Endothelial cell of umbilical vein (primary cell): ENCODE data around the gene BGN. TPM values are rescaled to one million over a fixed set of nuclear protein-coding genes. Genes with fewer than 3 reads are reported as not detected.

Experiments
- BruUV-seq: library from RNA; stranded (reverse); fragments of 400-500 nt; replicated peaks from 2 replicates; lab custom pipeline; 2021; lab: Mats Ljungman, UMichigan
- CTCF ChIA-PET: fragments of 300-600, 350-600 bp; sonication (Branson Sonifier 250); formaldehyde crosslinking; loops from one replicate; lab custom pipeline; 2021; ENCODE audit warnings: antibody characterized with exemption, inconsistent platforms; lab: Charles Lee
- POLR2A ChIA-PET: fragments of 300-600, 350-600 bp; sonication (Branson Sonifier 250); formaldehyde crosslinking; loops from one replicate; lab custom pipeline; 2021; ENCODE audit warnings: antibody characterized with exemption, inconsistent platforms; lab: Charles Lee
- DNase-seq: peaks from one replicate; pipeline ENCODE4 v3.0.0-alpha.2; 2011; ENCODE audit warnings: low read depth, low spot score
- FAIRE-seq: peaks from 2 replicates; lab custom pipeline; 2011; peaks lifted over from hg19 to GRCh38; lab: Jason Lieb, UNC
- H2AFZ ChIP-seq: 2 replicates; pipeline ENCODE4 v1.6.0; 2012; ENCODE audit warnings: low read depth, low read length, control low read depth, inconsistent platforms
- H3K27ac ChIP-seq: 2 replicates; pipeline ENCODE4 v1.5.1; 2011; ENCODE audit warnings: low read depth, mild to moderate bottlenecking, control low read depth, low read length, moderate library complexity; ENCODE audit not compliant: insufficient read depth
- H3K27me3 ChIP-seq, 2 experiments: 2 replicates each; pipeline versions ENCODE4 v1.6.0 to v1.6.1; 2011; ENCODE audit warnings: low read length in 2 of 2, mixed read lengths in 1 of 2; ENCODE audit not compliant: control insufficient read depth in 2 of 2, insufficient read depth in 2 of 2
- H3K36me3 ChIP-seq, 2 experiments: 2 replicates in 1 of 2; 3 replicates in 1 of 2; pipeline ENCODE4 v1.5.1; 2011; ENCODE audit warnings: low read length in 2 of 2, mild to moderate bottlenecking in 1 of 2, moderate library complexity in 1 of 2; ENCODE audit not compliant: control insufficient read depth in 2 of 2, insufficient read depth in 2 of 2; ENCODE audit errors: extremely low read depth in 1 of 2
- H3K4me1 ChIP-seq: 3 replicates; pipeline ENCODE4 v1.5.1; 2011; ENCODE audit warnings: mild to moderate bottlenecking, low read length; ENCODE audit not compliant: control insufficient read depth, insufficient read depth; ENCODE audit errors: extremely low read depth
- H3K4me2 ChIP-seq: 2 replicates; pipeline ENCODE4 v1.6.1; 2011; ENCODE audit warnings: low read length, control low read depth, mixed read lengths; ENCODE audit not compliant: insufficient read depth
- H3K4me3 ChIP-seq, 3 experiments: fragments of 200-600 bp in 1 of 3; sonication (generic), shearing (Covaris generic) in 1 of 3; replicated peaks in 1 of 3; 2 replicates each; pipeline ENCODE4 v1.5.1; 2011 to 2016; ENCODE audit warnings: control low read depth in 3 of 3, low read length in 3 of 3, mild to moderate bottlenecking in 2 of 3, inconsistent platforms in 1 of 3, low read depth in 1 of 3, moderate library complexity in 1 of 3; ENCODE audit not compliant: insufficient read depth in 1 of 3
- H3K79me2 ChIP-seq: 2 replicates; pipeline ENCODE4 v1.6.0; 2012; ENCODE audit warnings: low read length, inconsistent platforms; ENCODE audit not compliant: control insufficient read depth, insufficient read depth
- H3K9ac ChIP-seq: replicated peaks from 2 replicates; pipeline ENCODE3; 2011; ENCODE audit warnings: low read length, control low read depth; ENCODE audit not compliant: insufficient read depth; ENCODE audit errors: extremely low read depth
- H3K9me1 ChIP-seq: replicated peaks from 3 replicates; pipeline ENCODE4 v1.6.0; 2011; ENCODE audit warnings: mild to moderate bottlenecking, low read length; ENCODE audit not compliant: control insufficient read depth, insufficient read depth; ENCODE audit errors: extremely low read depth
- H3K9me3 ChIP-seq: replicated peaks from 2 replicates; pipeline ENCODE4 v1.5.1; 2012; ENCODE audit warnings: low read length, inconsistent platforms; ENCODE audit not compliant: control insufficient read depth, insufficient read depth
- H4K20me1 ChIP-seq: replicated peaks from 2 replicates; pipeline ENCODE3; 2011; ENCODE audit warnings: mild to moderate bottlenecking, low read length; ENCODE audit not compliant: control insufficient read depth, insufficient read depth; ENCODE audit errors: extremely low read depth
- EZH2 ChIP-seq: IDR thresholded peaks from 2 replicates; pipeline ENCODE4 v1.6.1; 2012; ENCODE audit warnings: borderline replicate concordance, low read depth, mild to moderate bottlenecking, moderate library complexity, low read length, inconsistent platforms; ENCODE audit not compliant: severe bottlenecking
- GATA2 ChIP-seq: IDR thresholded peaks from 2 replicates; pipeline ENCODE4 v1.7.0; 2011; ENCODE audit warnings: low read depth, mild to moderate bottlenecking, moderate library complexity, mixed read lengths, low read length; ENCODE audit not compliant: insufficient read length, insufficient read depth
- JUN ChIP-seq: IDR thresholded peaks from 2 replicates; pipeline ENCODE4 v1.6.1; 2011; ENCODE audit warnings: borderline replicate concordance, low read depth; ENCODE audit not compliant: insufficient read length, insufficient read depth
- MYC ChIP-seq: IDR thresholded peaks from one replicate; pipeline ENCODE4 v1.6.1; 2011; ENCODE audit warnings: mild to moderate bottlenecking, low read depth, low read length
- POLR2A ChIP-seq: IDR thresholded peaks from 2 replicates; pipeline ENCODE4 v1.6.1; 2012; ENCODE audit warnings: low read depth, mild to moderate bottlenecking, control low read depth, low read length
- POLR2AphosphoS5 ChIP-seq: IDR thresholded peaks from 2 replicates; pipeline ENCODE4 v1.6.1; 2012; ENCODE audit warnings: low read depth, mild to moderate bottlenecking, control low read depth, low read length, moderate library complexity; ENCODE audit not compliant: insufficient read depth
- dilution Hi-C: fragments of 300-500 bp; cut with MboI; formaldehyde crosslinking; loops from one replicate; pipeline ENCODE4 v1.15.0; 2019; ENCODE audit warnings: low sequenced_read_pairs; ENCODE audit not compliant: extremely low pct_ligation_motif_present
- intact Hi-C: fragments of 100-400 bp; cut with micrococcal nuclease; formaldehyde crosslinking; loops from one replicate; pipeline ENCODE4 v1.10.0; 2022
- polyA plus RNA-seq, 4 experiments: library from polyadenylated mRNA; depleted of rRNA in 3 of 4; stranded (reverse) in 3 of 4; unstranded in 1 of 4; fragments of >200 nt; gene quantifications; 2 replicates each; pipeline versions ENCODE4 v1.2.1 to v1.2.3, GENCODE V29; 2011 to 2012; ENCODE audit warnings: missing spikeins in 1 of 4
- total RNA-seq: library from RNA; stranded (reverse); gene quantifications from 2 replicates; pipeline ENCODE4 v1.2.3, GENCODE V29; 2021
- TF ChIP-seq, protein P1 (sequence below), 2 donors: IDR thresholded peaks; 1 replicate in 1 of 2; 2 replicates in 1 of 2; pipeline ENCODE4 v1.5.1; 2011; ENCODE audit warnings: low read length in 2 of 2, mild to moderate bottlenecking in 2 of 2, moderate library complexity in 2 of 2, control low read depth in 1 of 2, inconsistent platforms in 1 of 2, low read depth in 1 of 2; ENCODE audit not compliant: insufficient read depth in 1 of 2; ENCODE audit errors: extremely low read depth in 1 of 2

The BGN gene
- total and polyA plus RNA-seq, 2 donors (not counting 3 experiments of a cell fraction or from before 2014, with no cell fraction given): 479 to 879 TPM

DNA sequence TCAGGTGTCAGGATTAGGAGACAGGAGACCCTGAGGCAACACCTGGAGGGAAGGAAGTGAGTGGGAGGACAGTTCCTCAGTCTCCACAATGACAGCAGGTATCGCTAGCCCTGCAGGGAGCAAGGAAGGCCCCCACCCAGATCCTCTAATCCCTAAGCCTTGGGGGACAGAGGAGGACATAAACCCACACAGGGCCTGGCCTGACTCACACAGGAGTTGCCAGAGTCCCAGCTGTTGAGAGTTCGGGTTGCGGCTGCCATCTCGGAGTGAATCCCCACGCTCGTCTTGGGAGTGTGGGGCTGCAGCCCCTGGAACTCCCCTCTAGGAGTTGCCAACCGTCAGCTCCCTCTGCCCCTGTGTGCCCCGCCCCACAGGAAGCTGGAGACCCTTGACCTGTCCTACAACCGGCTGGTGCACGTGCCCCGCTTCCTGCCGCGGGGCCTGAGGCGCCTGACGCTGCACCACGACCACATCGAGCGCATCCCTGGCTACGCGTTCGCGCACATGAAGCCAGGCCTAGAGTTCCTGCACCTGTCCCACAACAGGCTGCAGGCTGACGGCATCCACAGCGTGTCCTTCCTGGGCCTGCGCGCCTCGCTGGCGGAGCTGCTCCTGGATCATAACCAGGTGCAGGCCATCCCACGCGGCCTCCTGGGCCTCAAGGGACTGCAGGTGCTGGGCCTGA lies 9.2 kb upstream of the BGN start:
- no peak for DNase-seq
- no peak overlapping the region for H2AFZ ChIP-seq
- H3K36me3 ChIP-seq: no peaks in the 10 kb centered on the region
- dilution Hi-C loops: no loop called here
- H3K4me3 ChIP-seq: no peak overlapping the region
- H3K9me1 ChIP-seq: no peaks in the 10 kb centered on the region
- H3K79me2 ChIP-seq: no peaks in the 10 kb centered on the region
- TF ChIP-seq GATA2: no peak
- no peak for TF ChIP-seq POLR2A
- TF ChIP-seq, protein P1, sequence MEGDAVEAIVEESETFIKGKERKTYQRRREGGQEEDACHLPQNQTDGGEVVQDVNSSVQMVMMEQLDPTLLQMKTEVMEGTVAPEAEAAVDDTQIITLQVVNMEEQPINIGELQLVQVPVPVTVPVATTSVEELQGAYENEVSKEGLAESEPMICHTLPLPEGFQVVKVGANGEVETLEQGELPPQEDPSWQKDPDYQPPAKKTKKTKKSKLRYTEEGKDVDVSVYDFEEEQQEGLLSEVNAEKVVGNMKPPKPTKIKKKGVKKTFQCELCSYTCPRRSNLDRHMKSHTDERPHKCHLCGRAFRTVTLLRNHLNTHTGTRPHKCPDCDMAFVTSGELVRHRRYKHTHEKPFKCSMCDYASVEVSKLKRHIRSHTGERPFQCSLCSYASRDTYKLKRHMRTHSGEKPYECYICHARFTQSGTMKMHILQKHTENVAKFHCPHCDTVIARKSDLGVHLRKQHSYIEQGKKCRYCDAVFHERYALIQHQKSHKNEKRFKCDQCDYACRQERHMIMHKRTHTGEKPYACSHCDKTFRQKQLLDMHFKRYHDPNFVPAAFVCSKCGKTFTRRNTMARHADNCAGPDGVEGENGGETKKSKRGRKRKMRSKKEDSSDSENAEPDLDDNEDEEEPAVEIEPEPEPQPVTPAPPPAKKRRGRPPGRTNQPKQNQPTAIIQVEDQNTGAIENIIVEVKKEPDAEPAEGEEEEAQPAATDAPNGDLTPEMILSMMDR (IDR thresholded peaks at IDR 0.05; ENCODE audit: extremely low read depth in 1 of 2, insufficient read depth in 1 of 2, low read depth in 1 of 2, low read length in 2 of 2): no peak
- TF ChIP-seq JUN: no peak
- no peak for FAIRE-seq
- no peak overlapping the region for H3K27ac ChIP-seq
- no peaks in the 10 kb centered on the region for H3K9me3 ChIP-seq
- peaks cover 24% of the 10 kb centered on the region for H3K4me1 ChIP-seq
- no TSS peak for BruUV-seq
- H3K4me2 ChIP-seq: no peak overlapping the region
- intact Hi-C loops: no loop called here
- ChIA-PET CTCF (interaction anchor here (0.9 to 1.3 kb wide), 2 partner anchors 9 to 15 kb away, joined by 3 to 5 read pairs; partner anchors contain the start of gene HAUS7), POLR2A (no interaction called here)
- no peaks in the 10 kb centered on the region for H3K27me3 ChIP-seq
- no peak overlapping the region for H3K9ac ChIP-seq
- H4K20me1 ChIP-seq: no peaks in the 10 kb centered on the region

DNA sequence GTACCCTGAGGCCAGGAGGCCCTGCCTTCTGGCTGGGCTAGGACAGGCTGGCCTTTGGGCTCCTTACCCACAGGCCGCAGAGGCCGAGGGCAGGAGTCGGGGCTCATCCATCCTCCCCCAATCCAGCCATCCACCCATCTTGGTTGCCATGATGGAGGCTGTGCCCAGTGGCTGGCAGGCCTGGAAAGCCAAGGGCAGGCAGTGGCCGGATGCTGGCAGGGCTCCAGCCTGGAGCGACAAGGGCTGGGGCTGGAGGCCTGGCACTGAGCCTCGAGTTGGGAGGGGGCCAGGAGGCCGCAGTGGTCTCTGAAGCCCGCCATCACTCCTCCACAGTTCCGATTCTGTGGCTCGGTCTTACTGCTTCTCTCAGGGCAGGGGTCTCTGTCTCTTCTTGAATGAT lies 8.6 kb upstream of the BGN start:
- Histone ChIP-seq H3K4me1 (peaks cover 26% of the 10 kb centered on the region), H3K36me3 (no peaks in the 10 kb centered on the region), H3K27me3 (no peaks in the 10 kb centered on the region), H3K27ac (no peak overlapping the region), H3K79me2 (no peaks in the 10 kb centered on the region), H3K4me2 (no peak overlapping the region), H3K9ac (no peak overlapping the region), H2AFZ (no peak overlapping the region), H3K9me1 (no peaks in the 10 kb centered on the region), H4K20me1 (no peaks in the 10 kb centered on the region), H3K9me3 (no peaks in the 10 kb centered on the region), H3K4me3 (no peak overlapping the region)
- DNase-seq (no peak), FAIRE-seq (no peak)
- ChIA-PET POLR2A (no interaction called here), CTCF (interaction anchor here (0.9 kb wide), 1 partner anchor 9 kb away, joined by 3 read pairs; no protein-coding TSS in a partner anchor)
- TF ChIP-seq MYC (no peak), POLR2A (no peak), POLR2AphosphoS5 (no peak), GATA2 (no peak), EZH2 (no peak), JUN (no peak)
- TF ChIP-seq, protein P1 (IDR thresholded peaks at IDR 0.05; ENCODE audit: extremely low read depth in 1 of 2, insufficient read depth in 1 of 2, low read depth in 1 of 2, low read length in 2 of 2): no peak
- dilution Hi-C loops (no loop called here), intact Hi-C loops (no loop called here)
- no TSS peak for BruUV-seq
